HepG2 (cell line): Measurements from ENCODE around the gene PPP4R3A. TPM values are rescaled to one million over a fixed set of nuclear protein-coding genes. Genes with fewer than 3 reads are reported as not detected.

ENCODE experiments used
- ARHGAP35 ChIP-seq: sonication (generic); formaldehyde crosslinking; IDR thresholded peaks from 2 replicates; pipeline ENCODE4 v1.9.0; 2022; ENCODE audit warnings: mild to moderate bottlenecking, inconsistent platforms, moderate library complexity, missing genetic modification reagents, borderline replicate concordance
- CHD2 ChIP-seq: IDR thresholded peaks from 2 replicates; pipeline ENCODE4 v1.6.1; 2011; ENCODE audit warnings: low read depth, low read length, improper control_type of control experiment
- ELF3 ChIP-seq: IDR thresholded peaks from 2 replicates; pipeline ENCODE4 v1.6.1; 2016; ENCODE audit warnings: missing genetic modification reagents, missing compliant biosample characterization
- FOXP1 ChIP-seq, 2 experiments: fragments of 450-650 bp in 1 of 2; IDR thresholded peaks; 2 replicates each; pipeline ENCODE4 v1.6.1; 2017 to 2018; ENCODE audit warnings: antibody characterized with exemption in 1 of 2
- HNRNPH1 ChIP-seq: fragments of 200-400 bp; formaldehyde crosslinking; optimal IDR thresholded peaks from 2 replicates; pipeline ENCODE3; 2017; ENCODE audit warnings: mild to moderate bottlenecking, low read depth, low read length
- JUN ChIP-seq: sonication (generic); formaldehyde crosslinking; IDR thresholded peaks from 2 replicates; pipeline ENCODE4 v1.4.0; 2020; ENCODE audit warnings: mild to moderate bottlenecking, missing genetic modification reagents
- NFIB ChIP-seq: sonication (generic); formaldehyde crosslinking; IDR thresholded peaks from 2 replicates; pipeline ENCODE4 v1.9.0; 2021; ENCODE audit warnings: missing genetic modification reagents, mild to moderate bottlenecking, borderline replicate concordance
- NKX3-1 ChIP-seq: sonication (generic); formaldehyde crosslinking; IDR thresholded peaks from 2 replicates; pipeline ENCODE4 v1.5.0; 2020; ENCODE audit warnings: missing genetic modification reagents
- SOX6 ChIP-seq, 2 experiments: fragments of 450-650 bp in 1 of 2; sonication (generic) in 1 of 2; formaldehyde crosslinking in 1 of 2; IDR thresholded peaks; 2 replicates each; pipeline versions ENCODE4 v1.4.0 to v1.6.1; 2017 to 2020; ENCODE audit warnings: antibody characterized with exemption in 1 of 2, mild to moderate bottlenecking in 1 of 2, missing genetic modification reagents in 1 of 2
- SRSF9 ChIP-seq: fragments of 200-400 bp; formaldehyde crosslinking; IDR thresholded peaks from 2 replicates; pipeline ENCODE4 v1.6.1; 2018; ENCODE audit warnings: borderline replicate concordance, mild to moderate bottlenecking, low read depth, low read length; ENCODE audit not compliant: insufficient read depth, poor library complexity, severe bottlenecking
- STAT5B ChIP-seq: sonication (generic); formaldehyde crosslinking; IDR thresholded peaks from 2 replicates; pipeline ENCODE4 v1.4.0; 2020; ENCODE audit warnings: missing genetic modification reagents
- ZNF205 ChIP-seq: IDR thresholded peaks from 2 replicates; pipeline ENCODE4 v1.6.1; 2018; ENCODE audit warnings: missing biosample characterization, missing genetic modification reagents
- ZNF282 ChIP-seq: fragments of 450-650 bp; IDR thresholded peaks from 2 replicates; pipeline ENCODE4 v1.6.1; 2018; ENCODE audit not compliant: partially characterized antibody
- ZNF30 ChIP-seq: sonication (generic); formaldehyde crosslinking; IDR thresholded peaks from 2 replicates; pipeline ENCODE4 v1.5.0; 2020; ENCODE audit warnings: mild to moderate bottlenecking, missing genetic modification reagents
- polyA plus RNA-seq, 8 experiments: library from polyadenylated mRNA; depleted of rRNA in 3 of 8; stranded (reverse) in 7 of 8; unstranded in 1 of 8; fragments of >200 nt; fragmentation: Illumina TruSeq in 4 of 8; extraction: Trizol in 4 of 8; gene quantifications; 2 replicates each; pipeline versions ENCODE4 v1.2.1 to v1.2.3, GENCODE V29; 2011 to 2016; ENCODE audit warnings: low read depth in 4 of 8, missing spikeins in 1 of 8, mixed read lengths in 1 of 8; ENCODE audit not compliant: insufficient read depth in 1 of 8
- total RNA-seq, 5 experiments: library from RNA; depleted of rRNA; stranded (reverse); fragments of >200 nt; fragmentation: Illumina TruSeq; extraction: Trizol; gene quantifications; 2 replicates each; pipeline ENCODE4 v1.2.3, GENCODE V29; 2016; ENCODE audit warnings: low read depth in 1 of 5
- TF ChIP-seq, protein P1 (sequence below): sonication (generic); formaldehyde crosslinking; IDR thresholded peaks from 2 replicates; pipeline ENCODE4 v1.4.0; 2020; ENCODE audit warnings: missing genetic modification reagents, mild to moderate bottlenecking, borderline replicate concordance
- TF ChIP-seq, protein P2 (sequence below), 2 experiments: fragments of 450-650 bp in 1 of 2; sonication (generic) in 1 of 2; formaldehyde crosslinking; IDR thresholded peaks; 2 replicates each; pipeline versions ENCODE4 v1.5.0 to v1.8.0; 2020 to 2022; ENCODE audit warnings: mild to moderate bottlenecking in 1 of 2, missing genetic modification reagents in 1 of 2
- TF ChIP-seq, protein P3 (sequence below): IDR thresholded peaks from 2 replicates; pipeline ENCODE4 v1.6.1; 2018; ENCODE audit warnings: missing genetic modification reagents
- TF ChIP-seq, protein P4 (sequence below): sonication (generic); formaldehyde crosslinking; IDR thresholded peaks from 2 replicates; pipeline ENCODE4 v1.4.0; 2020; ENCODE audit warnings: missing genetic modification reagents, mild to moderate bottlenecking, borderline replicate concordance
- TF ChIP-seq, protein P5 (sequence below): sonication (generic); formaldehyde crosslinking; IDR thresholded peaks from 2 replicates; pipeline ENCODE4 v1.5.1; 2020; ENCODE audit warnings: mild to moderate bottlenecking, missing genetic modification reagents, moderate library complexity

Gene PPP4R3A
- total and polyA plus RNA-seq, 2 of the 13 experiments (the other 11 are each of a cell fraction or from before 2014, with no cell fraction given): 22.5 to 57.4 TPM

DNA sequence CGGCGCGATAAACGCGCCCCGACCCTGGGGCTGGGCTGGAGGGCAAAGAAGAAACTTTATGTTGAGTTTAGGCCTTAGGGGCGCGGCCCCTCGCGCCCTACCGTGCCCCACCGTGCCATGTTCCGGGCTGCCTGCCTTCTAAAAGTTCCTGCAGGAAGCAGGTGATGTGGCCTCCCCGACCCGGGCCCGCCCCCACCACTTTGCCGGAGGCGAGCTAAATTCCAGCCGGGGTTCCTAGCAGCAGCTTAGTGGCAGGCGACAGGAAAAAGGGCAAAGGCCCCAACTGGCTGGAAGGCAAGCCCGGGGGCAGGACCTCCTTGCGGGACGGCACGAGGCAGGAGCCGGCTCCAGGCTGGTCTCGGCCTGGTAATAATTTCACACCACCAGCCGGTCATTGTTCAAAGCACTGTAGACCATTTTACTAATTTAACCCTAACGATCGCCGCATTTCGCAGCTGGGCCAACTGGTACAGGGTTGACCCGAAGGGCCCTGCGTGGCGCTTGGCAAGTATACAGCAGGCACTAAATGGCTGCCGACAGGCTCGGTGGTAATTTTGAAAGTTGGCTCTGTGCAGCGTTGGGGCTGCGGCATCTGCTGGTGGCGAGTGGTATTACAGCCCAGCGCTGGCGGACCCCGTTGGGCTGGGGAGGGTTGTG, 91.6 kb downstream of the PPP4R3A start (continued):
- TF ChIP-seq, protein P1, sequence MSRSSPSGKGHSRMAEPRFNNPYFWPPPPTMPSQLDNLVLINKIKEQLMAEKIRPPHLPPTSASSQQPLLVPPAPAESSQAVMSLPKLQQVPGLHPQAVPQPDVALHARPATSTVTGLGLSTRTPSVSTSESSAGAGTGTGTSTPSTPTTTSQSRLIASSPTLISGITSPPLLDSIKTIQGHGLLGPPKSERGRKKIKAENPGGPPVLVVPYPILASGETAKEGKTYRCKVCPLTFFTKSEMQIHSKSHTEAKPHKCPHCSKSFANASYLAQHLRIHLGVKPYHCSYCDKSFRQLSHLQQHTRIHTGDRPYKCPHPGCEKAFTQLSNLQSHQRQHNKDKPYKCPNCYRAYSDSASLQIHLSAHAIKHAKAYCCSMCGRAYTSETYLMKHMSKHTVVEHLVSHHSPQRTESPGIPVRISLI (CRISPR knock-in tag): no peak; the same call in 1 of the 2 replicates
- TF ChIP-seq ZNF282: no peak
- TF ChIP-seq ZNF205: no peak
- no peak for TF ChIP-seq JUN (CRISPR knock-in tag)
- no peak for TF ChIP-seq ZNF30 (CRISPR knock-in tag)
- TF ChIP-seq SOX6 (IDR thresholded peaks at IDR 0.05): no peak
- no peak for TF ChIP-seq SOX6 (CRISPR knock-in tag; IDR thresholded peaks at IDR 0.05)
- no peak for TF ChIP-seq HNRNPH1
- TF ChIP-seq NKX3-1: no peak
- TF ChIP-seq, protein P2, sequence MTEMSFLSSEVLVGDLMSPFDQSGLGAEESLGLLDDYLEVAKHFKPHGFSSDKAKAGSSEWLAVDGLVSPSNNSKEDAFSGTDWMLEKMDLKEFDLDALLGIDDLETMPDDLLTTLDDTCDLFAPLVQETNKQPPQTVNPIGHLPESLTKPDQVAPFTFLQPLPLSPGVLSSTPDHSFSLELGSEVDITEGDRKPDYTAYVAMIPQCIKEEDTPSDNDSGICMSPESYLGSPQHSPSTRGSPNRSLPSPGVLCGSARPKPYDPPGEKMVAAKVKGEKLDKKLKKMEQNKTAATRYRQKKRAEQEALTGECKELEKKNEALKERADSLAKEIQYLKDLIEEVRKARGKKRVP (CRISPR knock-in tag; IDR thresholded peaks at IDR 0.05): no peak
- TF ChIP-seq STAT5B: no peak; the same call in 1 of the 2 replicates
- TF ChIP-seq FOXP1 (IDR thresholded peaks at IDR 0.05): no peak
- TF ChIP-seq FOXP1 (CRISPR knock-in tag; IDR thresholded peaks at IDR 0.05): no peak
- TF ChIP-seq, protein P3, sequence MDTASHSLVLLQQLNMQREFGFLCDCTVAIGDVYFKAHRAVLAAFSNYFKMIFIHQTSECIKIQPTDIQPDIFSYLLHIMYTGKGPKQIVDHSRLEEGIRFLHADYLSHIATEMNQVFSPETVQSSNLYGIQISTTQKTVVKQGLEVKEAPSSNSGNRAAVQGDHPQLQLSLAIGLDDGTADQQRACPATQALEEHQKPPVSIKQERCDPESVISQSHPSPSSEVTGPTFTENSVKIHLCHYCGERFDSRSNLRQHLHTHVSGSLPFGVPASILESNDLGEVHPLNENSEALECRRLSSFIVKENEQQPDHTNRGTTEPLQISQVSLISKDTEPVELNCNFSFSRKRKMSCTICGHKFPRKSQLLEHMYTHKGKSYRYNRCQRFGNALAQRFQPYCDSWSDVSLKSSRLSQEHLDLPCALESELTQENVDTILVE (CRISPR knock-in tag): no peak
- TF ChIP-seq CHD2: no peak
- no peak for TF ChIP-seq NFIB (CRISPR knock-in tag)
- no peak; the same call in 1 of the 2 replicates for TF ChIP-seq ELF3
- TF ChIP-seq, protein P4, sequence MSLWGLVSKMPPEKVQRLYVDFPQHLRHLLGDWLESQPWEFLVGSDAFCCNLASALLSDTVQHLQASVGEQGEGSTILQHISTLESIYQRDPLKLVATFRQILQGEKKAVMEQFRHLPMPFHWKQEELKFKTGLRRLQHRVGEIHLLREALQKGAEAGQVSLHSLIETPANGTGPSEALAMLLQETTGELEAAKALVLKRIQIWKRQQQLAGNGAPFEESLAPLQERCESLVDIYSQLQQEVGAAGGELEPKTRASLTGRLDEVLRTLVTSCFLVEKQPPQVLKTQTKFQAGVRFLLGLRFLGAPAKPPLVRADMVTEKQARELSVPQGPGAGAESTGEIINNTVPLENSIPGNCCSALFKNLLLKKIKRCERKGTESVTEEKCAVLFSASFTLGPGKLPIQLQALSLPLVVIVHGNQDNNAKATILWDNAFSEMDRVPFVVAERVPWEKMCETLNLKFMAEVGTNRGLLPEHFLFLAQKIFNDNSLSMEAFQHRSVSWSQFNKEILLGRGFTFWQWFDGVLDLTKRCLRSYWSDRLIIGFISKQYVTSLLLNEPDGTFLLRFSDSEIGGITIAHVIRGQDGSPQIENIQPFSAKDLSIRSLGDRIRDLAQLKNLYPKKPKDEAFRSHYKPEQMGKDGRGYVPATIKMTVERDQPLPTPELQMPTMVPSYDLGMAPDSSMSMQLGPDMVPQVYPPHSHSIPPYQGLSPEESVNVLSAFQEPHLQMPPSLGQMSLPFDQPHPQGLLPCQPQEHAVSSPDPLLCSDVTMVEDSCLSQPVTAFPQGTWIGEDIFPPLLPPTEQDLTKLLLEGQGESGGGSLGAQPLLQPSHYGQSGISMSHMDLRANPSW (CRISPR knock-in tag): no peak
- no peak; the same call in 1 of the 2 replicates for TF ChIP-seq ARHGAP35 (CRISPR knock-in tag)
- TF ChIP-seq, protein P5, sequence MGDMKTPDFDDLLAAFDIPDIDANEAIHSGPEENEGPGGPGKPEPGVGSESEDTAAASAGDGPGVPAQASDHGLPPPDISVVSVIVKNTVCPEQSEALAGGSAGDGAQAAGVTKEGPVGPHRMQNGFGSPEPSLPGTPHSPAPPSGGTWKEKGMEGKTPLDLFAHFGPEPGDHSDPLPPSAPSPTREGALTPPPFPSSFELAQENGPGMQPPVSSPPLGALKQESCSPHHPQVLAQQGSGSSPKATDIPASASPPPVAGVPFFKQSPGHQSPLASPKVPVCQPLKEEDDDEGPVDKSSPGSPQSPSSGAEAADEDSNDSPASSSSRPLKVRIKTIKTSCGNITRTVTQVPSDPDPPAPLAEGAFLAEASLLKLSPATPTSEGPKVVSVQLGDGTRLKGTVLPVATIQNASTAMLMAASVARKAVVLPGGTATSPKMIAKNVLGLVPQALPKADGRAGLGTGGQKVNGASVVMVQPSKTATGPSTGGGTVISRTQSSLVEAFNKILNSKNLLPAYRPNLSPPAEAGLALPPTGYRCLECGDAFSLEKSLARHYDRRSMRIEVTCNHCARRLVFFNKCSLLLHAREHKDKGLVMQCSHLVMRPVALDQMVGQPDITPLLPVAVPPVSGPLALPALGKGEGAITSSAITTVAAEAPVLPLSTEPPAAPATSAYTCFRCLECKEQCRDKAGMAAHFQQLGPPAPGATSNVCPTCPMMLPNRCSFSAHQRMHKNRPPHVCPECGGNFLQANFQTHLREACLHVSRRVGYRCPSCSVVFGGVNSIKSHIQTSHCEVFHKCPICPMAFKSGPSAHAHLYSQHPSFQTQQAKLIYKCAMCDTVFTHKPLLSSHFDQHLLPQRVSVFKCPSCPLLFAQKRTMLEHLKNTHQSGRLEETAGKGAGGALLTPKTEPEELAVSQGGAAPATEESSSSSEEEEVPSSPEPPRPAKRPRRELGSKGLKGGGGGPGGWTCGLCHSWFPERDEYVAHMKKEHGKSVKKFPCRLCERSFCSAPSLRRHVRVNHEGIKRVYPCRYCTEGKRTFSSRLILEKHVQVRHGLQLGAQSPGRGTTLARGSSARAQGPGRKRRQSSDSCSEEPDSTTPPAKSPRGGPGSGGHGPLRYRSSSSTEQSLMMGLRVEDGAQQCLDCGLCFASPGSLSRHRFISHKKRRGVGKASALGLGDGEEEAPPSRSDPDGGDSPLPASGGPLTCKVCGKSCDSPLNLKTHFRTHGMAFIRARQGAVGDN: peak; percentile 90
- no peak for TF ChIP-seq SRSF9
